Esophagus muscularis mucosa (tissue), 4 donors: Measurements from ENCODE around the gene HSPB9. TPM values are rescaled to one million over a fixed set of nuclear protein-coding genes. Genes with fewer than 3 reads are reported as not detected.

Experiments
- DNase-seq: peaks from one replicate; pipeline ENCODE4 v3.0.0-alpha.2; 2017; ENCODE audit errors: extremely low spot score
- H3K27ac ChIP-seq, 4 donors: fragments of 200-600 bp; sonication (generic); replicated peaks in 1 of 4; 1 replicate in 3 of 4; 2 replicates in 1 of 4; pipeline ENCODE4 v1.5.1; 2016 to 2019; ENCODE audit warnings: mild to moderate bottlenecking in 1 of 4
- H3K27me3 ChIP-seq, 4 donors: fragments of 200-600 bp; sonication (generic); one replicate each; pipeline versions ENCODE4 v1.5.1 to v1.6.0; 2016 to 2019
- H3K36me3 ChIP-seq, 4 donors: fragments of 200-600 bp; sonication (generic); one replicate each; pipeline ENCODE4 v1.5.1; 2016 to 2019
- H3K4me1 ChIP-seq, 4 donors: fragments of 200-600 bp; sonication (generic); one replicate each; pipeline ENCODE4 v1.5.1; 2016 to 2019
- H3K4me3 ChIP-seq, 4 donors: fragments of 200-600 bp; sonication (generic); 1 replicate in 2 of 4; 2 replicates in 2 of 4; pipeline ENCODE4 v1.5.1; 2016 to 2019; ENCODE audit warnings: mild to moderate bottlenecking in 4 of 4, moderate library complexity in 1 of 4
- H3K9me3 ChIP-seq, 4 donors: fragments of 200-600 bp; sonication (generic); 1 replicate in 3 of 4; 2 replicates in 1 of 4; pipeline ENCODE4 v1.5.1; 2016 to 2019
- CTCF ChIP-seq, 3 experiments: fragments of 200-600 bp in 2 of 3; fragments of 450-650 bp in 1 of 3; sonication (generic) in 2 of 3; IDR thresholded peaks; one replicate each; pipeline ENCODE4 v1.5.1; 2017 to 2019; ENCODE audit warnings: antibody characterized with exemption in 3 of 3, mild to moderate bottlenecking in 2 of 3, moderate library complexity in 1 of 3
- EP300 ChIP-seq: sonication (generic); formaldehyde crosslinking; IDR thresholded peaks from one replicate; pipeline ENCODE4 v1.6.1; 2017; ENCODE audit warnings: antibody characterized with exemption
- POLR2A ChIP-seq: fragments of 450-650 bp; IDR thresholded peaks from one replicate; pipeline ENCODE4 v1.6.1; 2017; ENCODE audit warnings: antibody characterized with exemption, moderate library complexity, mild to moderate bottlenecking, low read depth
- POLR2AphosphoS5 ChIP-seq, 2 donors: sonication (generic); formaldehyde crosslinking; IDR thresholded peaks; one replicate each; pipeline ENCODE4 v1.6.1; 2017; ENCODE audit warnings: antibody characterized with exemption in 2 of 2
- WGBS: methylation state at CpG from one replicate; pipeline ENCODE4 v1.1.5; 2018; 5-methylcytosine and 5-hydroxymethylcytosine counted together
- intact Hi-C: fragments of 100-400 bp; cut with DNase I; formaldehyde crosslinking; loops from one replicate; pipeline ENCODE4 v1.15.1; 2023
- total RNA-seq, 4 donors: library from RNA; depleted of rRNA; stranded (reverse); fragments of >200 nt; gene quantifications; one replicate each; pipeline versions ENCODE4 v1.1.0 to v1.2.1, GENCODE V29; 2016

Gene HSPB9
- total RNA-seq, 4 donors from 2014 or later = 0.26 to 0.42 TPM; not detected in 2

GRCh38 chr17:42111265-42111636 lies 11.4 kb upstream of the HSPB9 start:
- peak overlapping the region; percentile 60 to 71 (median 66) for H3K4me3 ChIP-seq
- H3K9me3 ChIP-seq = no peaks in the 10 kb centered on the region
- H3K27ac ChIP-seq = peak overlapping the region; percentile 87 to 94 (median 90)
- DNase-seq = no peak
- TF ChIP-seq EP300 (no peak), CTCF (IDR thresholded peaks at IDR 0.05) (no peak), POLR2AphosphoS5 (IDR thresholded peaks at IDR 0.05) (no peak), POLR2A (no peak)
- H3K4me1 ChIP-seq = peaks cover 19 to 46% (median 36%) of the 10 kb centered on the region in 4 donors
- 90% methylated on average over 6 of the region's 11 CpGs for WGBS
- peaks cover 0 to 62% (median 40%) of the 10 kb centered on the region in 4 donors for H3K36me3 ChIP-seq
- no peaks in the 10 kb centered on the region for H3K27me3 ChIP-seq
- intact Hi-C loops = no loop called here

GRCh38 chr17:42111871-42112551 lies 10.6 kb upstream of the HSPB9 start:
- DNase-seq = no peak
- Histone ChIP-seq H3K36me3 (peaks cover 0 to 59% (median 37%) of the 10 kb centered on the region in 4 donors), H3K27me3 (no peaks in the 10 kb centered on the region), H3K9me3 (no peaks in the 10 kb centered on the region), H3K4me3 (peak overlapping the region; percentile 60 to 71 (median 66)), H3K4me1 (peaks cover 19 to 53% (median 39%) of the 10 kb centered on the region in 4 donors), H3K27ac (peak overlapping the region; percentile 87 to 94 (median 90))
- intact Hi-C loops = no loop called here
- 50% methylated on average over 2 of the region's 12 CpGs for WGBS
- TF ChIP-seq POLR2AphosphoS5 (IDR thresholded peaks at IDR 0.05) (no peak), EP300 (no peak), POLR2A (no peak), CTCF (IDR thresholded peaks at IDR 0.05) (no peak)

DNA sequence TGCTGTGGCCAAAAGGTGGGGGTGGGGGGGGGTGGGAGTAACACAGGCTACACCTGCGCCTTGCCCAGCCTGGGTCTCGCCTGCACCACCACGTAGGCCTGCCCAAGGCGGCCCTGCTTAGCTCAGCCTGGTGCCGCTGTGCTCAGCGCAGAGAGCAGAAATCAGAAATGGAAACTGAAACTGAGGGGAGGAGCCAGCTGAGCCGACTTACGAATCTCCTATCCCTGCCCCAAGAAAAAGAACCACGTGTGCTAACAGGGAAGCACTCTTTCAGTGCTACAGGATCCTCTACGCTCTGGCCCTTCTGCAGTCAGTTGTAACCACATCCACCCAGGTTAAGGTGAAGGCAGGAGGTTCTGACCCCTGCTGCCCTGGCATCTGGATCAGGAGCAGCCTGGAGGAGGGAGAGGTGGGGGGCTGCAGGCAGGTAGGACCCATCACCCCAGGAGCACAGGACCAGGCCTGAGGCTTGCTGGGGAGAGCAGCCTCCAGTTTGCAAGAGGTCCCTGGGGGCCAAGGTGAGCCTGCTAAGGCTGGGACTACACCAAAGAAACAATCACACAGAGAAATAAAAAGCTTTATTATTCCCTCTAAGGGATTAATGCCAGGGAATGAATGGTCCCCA lies 9.9 kb upstream of the HSPB9 start, which contains the start of gene DHX58:
Gene DHX58 (minus strand): TSS at position 163 of the 625 bp plus-strand sequence. CDS start 822 bp downstream, outside the sequence.
- peaks cover 19 to 52% (median 36%) of the 10 kb centered on the region in 4 donors for H3K4me1 ChIP-seq
- TF ChIP-seq POLR2A (no peak), POLR2AphosphoS5 (IDR thresholded peaks at IDR 0.05) (peak; percentile 84 to 90), CTCF (IDR thresholded peaks at IDR 0.05) (no peak), EP300 (no peak)
- peak; percentile 96 for DNase-seq
- WGBS = 5% methylated on average over 9 of the region's 10 CpGs
- H3K27me3 ChIP-seq = no peaks in the 10 kb centered on the region
- peak within 1 kb of the TSS; percentile 60 to 71 (median 66) for H3K4me3 ChIP-seq
- peaks cover 0 to 62% (median 44%) of the 10 kb centered on the region in 4 donors for H3K36me3 ChIP-seq
- intact Hi-C loops = no loop called here
- peak within 1 kb of the TSS; percentile 87 to 94 (median 90) for H3K27ac ChIP-seq
- no peaks in the 10 kb centered on the region for H3K9me3 ChIP-seq

- TF ChIP-seq EP300 = no peak
- no peak for TF ChIP-seq POLR2AphosphoS5 (IDR thresholded peaks at IDR 0.05)
- no peak for TF ChIP-seq CTCF (IDR thresholded peaks at IDR 0.05)
- TF ChIP-seq POLR2A = no peak
- Histone ChIP-seq H3K9me3 (no peaks in the 10 kb centered on the region), H3K27me3 (no peaks in the 10 kb centered on the region), H3K36me3 (peaks cover 0 to 62% (median 46%) of the 10 kb centered on the region in 4 donors), H3K27ac (peak overlapping the region; percentile 87 to 94 (median 90)), H3K4me3 (peak overlapping the region in 2 of 4 donors; percentile 60 to 67), H3K4me1 (peaks cover 19 to 46% (median 31%) of the 10 kb centered on the region in 4 donors)
- WGBS = 91% methylated on average over 24 of the region's 28 CpGs
- intact Hi-C loops = no loop called here
- DNase-seq = no peak
These were observed 9.1 kb upstream of the HSPB9 start for GRCh38 chr17:42113293-42114069.
